T-helper 2 cell treated with Interferon-gamma antibody and Interleukin-4, amounts not matched to agents 5 μg/mL and 100 μg/mL, for 36 hours (primary cell): ENCODE results near the gene SH3BP1.

ENCODE experiments used
- DNase-seq: peaks from one replicate; pipeline ENCODE4 v3.0.0; 2021; ENCODE audit warnings: low spot score
- H3K27ac Mint-ChIP-seq: one replicate; pipeline ENCODE4 v1.8.0; 2021; ENCODE audit warnings: mild to moderate bottlenecking, mixed read lengths
- H3K27me3 Mint-ChIP-seq: one replicate; pipeline ENCODE4 v1.8.0; 2021; ENCODE audit warnings: low read depth, mixed read lengths
- H3K36me3 Mint-ChIP-seq: one replicate; pipeline ENCODE4 v1.8.0; 2021; ENCODE audit warnings: low read depth, mixed read lengths
- H3K4me1 Mint-ChIP-seq: one replicate; pipeline ENCODE4 v1.8.0; 2021; ENCODE audit warnings: low read depth, mixed read lengths
- H3K4me3 Mint-ChIP-seq: one replicate; pipeline ENCODE4 v1.8.0; 2022; ENCODE audit warnings: mild to moderate bottlenecking, moderate library complexity, mixed read lengths
- H3K9me3 Mint-ChIP-seq: one replicate; pipeline ENCODE4 v1.8.0; 2021; ENCODE audit warnings: mixed read lengths

Gene SH3BP1

DNA sequence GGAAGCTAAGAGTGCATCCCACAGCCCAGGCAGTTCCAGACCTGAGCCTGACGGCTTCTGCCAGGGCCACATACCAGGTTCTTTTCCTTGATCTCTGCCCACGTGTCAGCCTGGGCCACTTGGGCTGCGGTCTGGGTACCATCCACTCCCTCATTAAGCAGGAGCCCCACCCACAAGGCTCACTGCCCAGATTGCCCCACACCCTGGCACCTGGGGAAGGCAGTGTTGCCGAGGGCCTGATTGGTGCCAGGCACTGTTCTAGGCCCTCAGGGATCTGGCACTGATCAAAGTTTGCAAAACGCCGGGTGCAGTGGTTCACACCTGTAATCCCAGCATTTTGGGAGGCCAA, 15.5 kb upstream of the SH3BP1 start:
- H3K27ac Mint-ChIP-seq, result peak overlapping the region; percentile 83
- H3K4me3 Mint-ChIP-seq, result no peak overlapping the region
- DNase-seq, result no peak
- H3K36me3 Mint-ChIP-seq, result peaks cover 13% of the 10 kb centered on the region
- peaks cover 18% of the 10 kb centered on the region for H3K4me1 Mint-ChIP-seq
- no peaks in the 10 kb centered on the region for H3K27me3 Mint-ChIP-seq
- H3K9me3 Mint-ChIP-seq, result no peaks in the 10 kb centered on the region

DNA sequence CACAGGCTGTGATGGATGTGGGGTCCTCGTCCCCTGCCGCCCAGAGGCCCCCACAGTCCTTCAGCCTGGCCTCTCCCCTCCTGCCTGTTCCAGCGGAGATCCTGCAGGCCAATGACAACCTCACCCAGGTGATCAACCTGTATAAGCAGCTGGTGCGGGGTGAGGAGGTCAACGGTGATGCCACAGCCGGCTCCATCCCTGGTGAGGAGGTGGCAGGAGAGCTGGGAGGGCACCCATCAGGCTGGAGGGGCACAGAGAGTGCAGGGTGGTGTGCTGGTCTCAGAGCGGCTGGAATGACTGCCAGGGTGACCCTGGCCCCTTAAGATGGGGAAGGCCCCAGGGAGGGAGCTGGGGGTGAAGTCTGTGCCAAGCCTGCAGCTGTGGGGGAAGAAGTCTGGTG, 14.6 kb upstream of the SH3BP1 start:
- H3K27ac Mint-ChIP-seq, result no peak overlapping the region

DNA sequence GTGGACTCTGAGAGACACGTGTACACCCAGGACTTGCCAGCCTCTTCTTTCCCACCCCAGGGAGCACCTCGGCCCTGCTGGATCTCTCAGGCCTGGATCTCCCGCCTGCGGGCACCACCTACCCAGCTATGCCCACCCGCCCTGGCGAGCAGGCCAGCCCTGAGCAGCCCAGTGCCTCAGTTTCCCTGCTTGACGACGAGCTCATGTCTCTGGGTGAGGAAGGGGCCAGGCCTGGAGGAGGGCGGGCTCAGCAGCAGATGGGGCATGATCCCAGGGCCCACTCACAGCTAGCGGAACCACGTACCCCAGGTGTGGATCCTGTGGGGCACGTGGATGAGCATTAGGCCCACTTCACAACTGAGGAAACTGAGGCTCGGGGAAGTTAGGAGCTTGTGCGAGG, 13.7 kb upstream of the SH3BP1 start:
- peaks cover 20% of the 10 kb centered on the region for H3K4me1 Mint-ChIP-seq
- no peak overlapping the region for H3K4me3 Mint-ChIP-seq

More for the DNA sequence above, 14.6 kb upstream of the SH3BP1 start:
- no peaks in the 10 kb centered on the region for H3K9me3 Mint-ChIP-seq
- peaks cover 20% of the 10 kb centered on the region for H3K4me1 Mint-ChIP-seq
- peaks cover 14% of the 10 kb centered on the region for H3K36me3 Mint-ChIP-seq
- DNase-seq, result no peak
- H3K4me3 Mint-ChIP-seq, result no peak overlapping the region
- no peaks in the 10 kb centered on the region for H3K27me3 Mint-ChIP-seq

DNA sequence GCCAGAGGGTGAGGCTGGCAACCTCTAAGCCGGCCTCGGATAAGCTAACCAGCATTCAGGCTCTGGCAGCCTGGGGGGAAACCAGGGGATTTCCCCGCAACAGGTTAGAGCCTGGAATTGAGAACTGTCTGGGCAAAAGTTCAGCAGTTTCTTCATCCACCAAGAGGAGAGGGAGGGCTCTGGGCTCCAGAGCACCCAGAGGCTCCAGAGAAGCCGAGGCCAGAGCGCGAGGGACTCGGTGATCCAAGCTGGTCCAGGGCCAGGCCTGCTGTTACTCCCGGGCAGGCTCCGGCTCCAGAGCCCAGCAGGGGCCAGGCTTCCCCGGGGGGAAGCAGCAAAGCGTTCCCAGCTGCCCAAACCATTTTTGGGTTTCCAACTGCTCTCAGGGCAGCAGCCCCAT, 13.3 kb upstream of the SH3BP1 start:
- no peak overlapping the region for H3K4me3 Mint-ChIP-seq

More for the DNA sequence above, 13.7 kb upstream of the SH3BP1 start:
- Mint-ChIP-seq H3K27ac (no peak overlapping the region), H3K27me3 (no peaks in the 10 kb centered on the region), H3K36me3 (peaks cover 14% of the 10 kb centered on the region), H3K9me3 (no peaks in the 10 kb centered on the region)
- DNase-seq, result no peak

DNA sequence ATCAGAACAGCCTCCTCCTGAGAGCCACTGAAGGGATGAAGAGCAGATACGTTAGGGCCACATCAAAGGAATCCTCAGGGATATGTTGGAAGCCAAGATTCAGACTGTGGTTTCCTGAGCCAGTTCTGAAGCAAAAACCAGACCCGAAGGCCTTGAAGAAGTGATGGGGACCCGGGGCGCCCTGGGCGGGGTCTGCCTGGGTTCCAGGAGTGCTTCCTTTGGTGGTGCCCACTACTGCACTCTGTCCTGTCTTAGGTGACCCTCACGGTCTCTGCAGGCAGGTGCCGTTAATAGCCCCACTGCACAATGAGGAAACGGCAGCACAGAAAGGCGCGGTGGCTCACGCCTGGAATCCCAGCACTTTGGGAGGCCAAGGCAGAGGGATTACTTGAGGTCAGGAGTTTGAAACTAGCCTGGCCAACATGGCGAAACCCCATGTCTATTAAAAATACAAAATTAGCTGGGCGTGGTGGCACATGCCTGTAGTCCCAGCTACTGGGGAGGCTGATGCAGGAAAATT, 12.9 kb upstream of the SH3BP1 start:
- Mint-ChIP-seq H3K27ac (peak overlapping the region; percentile 86), H3K27me3 (no peaks in the 10 kb centered on the region), H3K4me3 (peak overlapping the region; percentile 63), H3K9me3 (no peaks in the 10 kb centered on the region), H3K36me3 (peaks cover 14% of the 10 kb centered on the region), H3K4me1 (peaks cover 20% of the 10 kb centered on the region)
- no peak for DNase-seq

More for the DNA sequence above, 13.3 kb upstream of the SH3BP1 start:
- H3K36me3 Mint-ChIP-seq, result peaks cover 14% of the 10 kb centered on the region
- no peaks in the 10 kb centered on the region for H3K9me3 Mint-ChIP-seq
- no peaks in the 10 kb centered on the region for H3K27me3 Mint-ChIP-seq
- H3K4me1 Mint-ChIP-seq, result peaks cover 20% of the 10 kb centered on the region
- H3K27ac Mint-ChIP-seq, result no peak overlapping the region
- DNase-seq, result no peak

DNA sequence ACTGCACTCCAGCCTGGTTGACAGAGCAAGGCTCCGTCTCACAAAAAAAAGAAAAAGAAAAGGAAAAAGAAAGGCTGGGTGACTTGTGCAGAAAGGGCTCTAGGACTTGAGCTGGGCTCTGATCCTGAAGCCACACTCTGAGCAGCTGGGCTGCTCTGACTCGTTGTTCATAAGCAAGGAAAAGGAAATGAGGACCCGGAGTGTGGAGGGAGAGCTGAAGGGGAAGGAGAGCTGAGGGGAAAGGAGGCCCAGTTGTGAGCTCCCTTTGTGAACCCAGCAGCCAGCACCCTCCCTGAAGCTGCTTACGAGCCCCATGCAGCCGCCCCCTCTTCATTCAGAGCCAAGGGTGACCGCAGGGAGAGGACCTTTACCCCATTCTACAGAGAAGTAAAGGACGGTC, 12.3 kb upstream of the SH3BP1 start:
- Mint-ChIP-seq H3K9me3 (no peaks in the 10 kb centered on the region), H3K4me3 (peak overlapping the region; percentile 63), H3K4me1 (peaks cover 20% of the 10 kb centered on the region), H3K27me3 (no peaks in the 10 kb centered on the region), H3K27ac (peak overlapping the region; percentile 86), H3K36me3 (peaks cover 15% of the 10 kb centered on the region)
- no peak for DNase-seq

DNA sequence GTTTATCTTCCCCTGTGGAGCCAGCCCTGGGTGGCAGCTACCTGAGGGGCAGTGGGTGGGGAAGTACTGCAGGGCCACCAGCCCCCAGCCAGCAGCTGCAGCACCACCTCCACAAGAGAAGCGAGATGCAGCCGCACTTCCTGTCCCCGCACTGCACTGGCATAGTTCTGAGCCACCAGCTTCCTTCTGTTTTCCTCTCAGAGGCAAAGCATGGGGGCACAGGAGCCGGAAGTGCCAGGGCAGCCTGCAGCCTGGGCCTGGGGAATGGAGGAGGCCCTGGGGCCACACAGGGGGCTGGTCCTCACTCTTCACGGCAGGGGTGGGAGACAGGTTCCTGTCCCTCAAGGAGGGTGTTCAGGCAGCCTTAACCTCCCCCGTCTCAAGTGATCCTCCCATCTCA, 11.9 kb upstream of the SH3BP1 start:
- peak overlapping the region; percentile 63 for H3K4me3 Mint-ChIP-seq

DNA sequence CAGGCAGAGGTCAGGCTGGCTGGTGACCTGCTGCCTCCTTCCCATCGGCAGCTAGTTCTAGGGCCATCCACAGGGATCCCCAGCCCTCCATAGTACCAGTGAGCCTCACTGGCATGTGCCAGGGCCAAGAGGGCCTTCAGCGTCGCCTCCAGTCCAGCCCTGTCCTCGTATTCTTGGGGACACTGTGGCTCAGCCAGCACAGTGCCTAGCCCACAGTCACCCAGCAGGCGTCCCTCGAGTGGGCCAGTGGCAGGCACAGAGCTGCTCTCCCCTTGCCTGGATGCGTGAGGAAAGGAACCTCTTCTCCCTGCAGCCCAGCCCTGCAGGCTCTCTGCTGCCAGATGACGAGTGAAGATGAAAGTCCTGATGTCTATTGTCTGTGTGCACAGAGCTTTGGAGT, 10.6 kb upstream of the SH3BP1 start:
- no peak for DNase-seq
- H3K27ac Mint-ChIP-seq, result peak overlapping the region; percentile 78
- H3K4me1 Mint-ChIP-seq, result peaks cover 28% of the 10 kb centered on the region
- H3K4me3 Mint-ChIP-seq, result no peak overlapping the region
- H3K9me3 Mint-ChIP-seq, result no peaks in the 10 kb centered on the region
- peaks cover 13% of the 10 kb centered on the region for H3K36me3 Mint-ChIP-seq
- no peaks in the 10 kb centered on the region for H3K27me3 Mint-ChIP-seq

More for the DNA sequence above, 11.9 kb upstream of the SH3BP1 start:
- Mint-ChIP-seq H3K27me3 (no peaks in the 10 kb centered on the region), H3K36me3 (peaks cover 15% of the 10 kb centered on the region), H3K9me3 (no peaks in the 10 kb centered on the region), H3K4me1 (peaks cover 20% of the 10 kb centered on the region), H3K27ac (peak overlapping the region; percentile 86)
- peak; percentile 42 for DNase-seq

DNA sequence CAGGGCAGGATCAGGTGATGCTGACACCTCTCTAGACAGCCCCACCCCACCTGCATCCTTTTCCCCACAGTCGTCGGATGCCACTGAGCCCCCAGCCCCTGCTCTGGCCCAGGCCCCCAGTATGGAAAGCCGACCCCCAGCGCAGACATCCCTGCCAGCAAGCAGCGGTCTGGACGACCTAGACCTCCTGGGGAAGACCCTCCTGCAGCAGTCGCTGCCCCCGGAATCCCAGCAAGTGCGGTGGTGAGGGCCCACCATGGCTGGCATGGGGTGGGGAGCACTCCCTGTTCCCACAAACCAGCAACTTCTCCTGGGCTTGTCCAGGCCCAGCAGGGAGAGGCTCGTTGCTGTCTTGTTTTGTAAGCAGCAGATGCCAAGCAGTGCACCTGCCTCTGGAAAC, 9.5 kb upstream of the SH3BP1 start:
- Mint-ChIP-seq H3K4me3 (no peak overlapping the region), H3K27me3 (no peaks in the 10 kb centered on the region), H3K27ac (no peak overlapping the region), H3K36me3 (peaks cover 9% of the 10 kb centered on the region), H3K9me3 (no peaks in the 10 kb centered on the region), H3K4me1 (peaks cover 38% of the 10 kb centered on the region)
- no peak for DNase-seq

DNA sequence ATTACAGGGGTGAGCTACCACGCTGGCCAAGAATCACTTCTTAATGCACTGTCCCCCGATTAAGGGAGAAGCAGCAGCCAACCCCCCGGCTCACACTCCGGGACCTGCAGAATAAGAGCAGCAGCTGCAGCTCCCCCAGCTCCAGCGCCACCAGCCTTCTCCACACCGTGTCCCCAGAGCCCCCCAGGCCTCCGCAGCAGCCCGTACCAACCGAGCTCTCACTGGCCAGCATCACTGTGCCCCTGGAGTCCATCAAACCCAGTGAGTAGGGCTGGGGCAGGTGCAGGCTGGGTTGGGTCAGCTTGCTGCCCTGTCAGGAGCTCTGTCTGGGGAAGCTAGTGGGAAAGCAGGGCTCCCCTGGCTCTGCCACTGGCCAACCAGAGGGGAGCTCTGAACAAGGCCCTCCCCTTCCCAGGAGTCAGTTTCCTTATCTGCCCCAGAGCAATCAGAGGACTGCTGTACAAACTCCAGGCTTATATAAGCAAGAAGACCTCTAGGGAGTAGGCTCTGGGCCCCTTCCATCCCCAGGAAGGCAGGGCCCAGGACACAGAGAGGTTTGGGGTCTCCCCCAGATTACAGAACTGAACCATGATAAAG, 8.5 kb upstream of the SH3BP1 start:
- no peaks in the 10 kb centered on the region for H3K9me3 Mint-ChIP-seq
- no peak for DNase-seq
- peaks cover 3% of the 10 kb centered on the region for H3K36me3 Mint-ChIP-seq
- H3K27me3 Mint-ChIP-seq, result no peaks in the 10 kb centered on the region
- H3K4me1 Mint-ChIP-seq, result peaks cover 39% of the 10 kb centered on the region
- H3K4me3 Mint-ChIP-seq, result no peak overlapping the region
- H3K27ac Mint-ChIP-seq, result peak overlapping the region; percentile 68

DNA sequence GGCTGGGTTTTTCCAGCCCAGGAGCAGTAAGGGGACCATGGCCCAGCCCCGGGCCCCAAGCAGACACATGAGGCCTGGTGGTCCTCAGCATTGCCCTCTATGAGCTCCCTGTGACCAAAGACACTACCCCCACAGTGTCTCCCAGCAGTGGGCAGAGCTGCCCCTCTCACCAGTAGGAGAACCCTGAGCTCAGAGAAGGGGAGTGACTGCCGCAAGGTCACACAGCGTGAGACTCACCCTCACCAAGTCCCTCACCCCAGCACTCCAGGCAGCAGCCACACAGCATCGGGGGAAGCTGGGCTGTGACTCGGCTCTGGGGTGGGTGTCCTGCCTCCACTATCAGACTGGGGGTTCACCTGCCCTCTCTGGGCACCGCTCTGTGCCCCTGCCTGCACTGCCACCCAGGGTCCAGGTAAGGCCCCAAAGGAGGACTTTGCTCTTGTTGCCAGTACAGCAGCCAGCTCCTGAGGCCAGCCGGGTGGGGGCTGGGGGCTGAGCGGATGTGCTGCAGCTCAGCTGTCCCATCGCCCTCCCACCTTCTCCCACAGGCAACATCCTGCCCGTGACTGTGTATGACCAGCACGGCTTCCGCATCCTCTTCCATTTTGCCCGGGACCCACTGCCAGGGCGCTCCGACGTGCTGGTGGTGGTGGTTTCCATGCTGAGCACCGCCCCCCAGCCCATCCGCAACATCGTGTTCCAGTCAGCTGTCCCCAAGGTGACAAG, 7.9 kb upstream of the SH3BP1 start:
- peaks cover 3% of the 10 kb centered on the region for H3K36me3 Mint-ChIP-seq
- H3K4me3 Mint-ChIP-seq, result no peak overlapping the region
- DNase-seq, result no peak
- peaks cover 43% of the 10 kb centered on the region for H3K4me1 Mint-ChIP-seq
- no peaks in the 10 kb centered on the region for H3K9me3 Mint-ChIP-seq
- no peak overlapping the region for H3K27ac Mint-ChIP-seq
- no peaks in the 10 kb centered on the region for H3K27me3 Mint-ChIP-seq

DNA sequence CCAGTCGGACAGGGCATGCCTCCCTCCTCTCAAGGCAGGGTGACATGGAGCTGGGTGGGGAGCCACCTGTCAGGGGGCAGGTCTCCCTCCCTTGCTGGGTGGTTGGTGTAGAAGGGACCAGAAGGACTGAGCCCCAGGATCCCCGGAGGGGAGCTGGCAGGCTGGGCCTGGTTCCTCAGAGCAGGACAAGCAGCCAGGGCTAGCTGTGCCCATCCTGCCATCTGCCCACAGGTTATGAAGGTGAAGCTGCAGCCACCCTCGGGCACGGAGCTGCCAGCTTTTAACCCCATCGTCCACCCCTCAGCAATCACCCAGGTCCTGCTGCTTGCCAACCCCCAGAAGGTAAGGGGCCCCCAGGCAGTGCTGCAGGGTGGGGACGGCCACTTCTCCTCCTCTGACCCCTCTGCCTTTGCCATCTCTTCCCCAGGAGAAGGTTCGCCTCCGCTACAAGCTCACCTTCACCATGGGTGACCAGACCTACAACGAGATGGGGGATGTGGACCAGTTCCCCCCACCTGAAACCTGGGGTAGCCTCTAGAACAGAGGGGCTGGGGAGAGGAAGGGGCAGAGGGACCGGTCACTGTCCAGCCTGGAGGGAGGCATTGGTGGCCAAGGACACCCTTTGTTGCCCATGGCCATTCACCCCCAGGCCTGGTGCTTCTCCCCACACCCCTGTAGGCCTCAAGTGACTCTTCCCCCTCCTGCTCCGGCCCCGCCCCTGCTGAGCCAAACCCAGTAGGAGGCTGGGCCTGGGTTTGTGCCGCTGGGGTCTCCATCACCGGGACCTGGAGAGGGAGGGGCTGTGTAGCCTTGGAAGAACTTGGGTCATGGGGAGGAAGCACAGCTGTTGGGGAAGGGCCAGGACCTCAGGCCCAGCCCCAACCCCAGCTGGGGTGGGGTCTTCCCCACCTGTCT, 7.0 kb upstream of the SH3BP1 start:
- peak overlapping the region; percentile 90 for H3K27ac Mint-ChIP-seq
- peaks cover 43% of the 10 kb centered on the region for H3K4me1 Mint-ChIP-seq
- no peaks in the 10 kb centered on the region for H3K27me3 Mint-ChIP-seq
- H3K4me3 Mint-ChIP-seq, result no peak overlapping the region
- H3K9me3 Mint-ChIP-seq, result no peaks in the 10 kb centered on the region
- peaks cover 3% of the 10 kb centered on the region for H3K36me3 Mint-ChIP-seq
- no peak for DNase-seq

DNA sequence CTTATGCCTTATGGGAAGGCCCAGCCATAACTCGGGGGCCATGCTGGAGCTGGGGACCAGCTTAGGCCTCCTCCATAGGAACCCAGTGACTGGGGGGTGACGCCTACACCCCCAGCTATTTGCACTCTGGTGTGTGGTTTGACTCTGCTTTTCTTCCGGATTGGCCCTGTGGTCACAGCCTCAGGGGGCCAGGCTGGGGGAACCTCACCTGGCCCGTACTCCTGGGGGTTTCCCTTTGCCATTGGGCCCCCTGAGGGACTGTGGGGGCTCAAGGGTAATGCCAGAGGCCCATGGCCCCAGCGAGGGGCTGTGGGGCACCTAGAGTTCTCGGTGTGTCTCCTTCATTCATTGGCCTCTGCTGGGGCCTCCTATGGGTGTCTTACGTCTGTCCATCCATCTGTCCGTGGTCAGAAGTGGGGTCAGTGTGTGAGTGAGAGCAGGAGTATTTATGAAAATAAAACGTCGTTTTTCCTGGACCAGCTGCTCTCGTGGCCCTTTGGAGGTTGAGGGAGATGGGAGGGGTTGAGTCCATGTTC, 6.3 kb upstream of the SH3BP1 start:
- Mint-ChIP-seq H3K9me3 (no peaks in the 10 kb centered on the region), H3K27ac (peak overlapping the region; percentile 90), H3K27me3 (no peaks in the 10 kb centered on the region), H3K4me3 (peak overlapping the region; percentile 59), H3K4me1 (peaks cover 48% of the 10 kb centered on the region), H3K36me3 (peaks cover 3% of the 10 kb centered on the region)
- peak; percentile 56 for DNase-seq
